NCI-H2171 treated with DMSO at 0.1 percent for 48 hours (cell line): ENCODE results near the gene CBLB.

Experiments used
- DNase-seq: peaks from one replicate; lab custom pipeline; 2025; lab: John Stamatoyannopoulos, UW

The CBLB gene

DNA sequence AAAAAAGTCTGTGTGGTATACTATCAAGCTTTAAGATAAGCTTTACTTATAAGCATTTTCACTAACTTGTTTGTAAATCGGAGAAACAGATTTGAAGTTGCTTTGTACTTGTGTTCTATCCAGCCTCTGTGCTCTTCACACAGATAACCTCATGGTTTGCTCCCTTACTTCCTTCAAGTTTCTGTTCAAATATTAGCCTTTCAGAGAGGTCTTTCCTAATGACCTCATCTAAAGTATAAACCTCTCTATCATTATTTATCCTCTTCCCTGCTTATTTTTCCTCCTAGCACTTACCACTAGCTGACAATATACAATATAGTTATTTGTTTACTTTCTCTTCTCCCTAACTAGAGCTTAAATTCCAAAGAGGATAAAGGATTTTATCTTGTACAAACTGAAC is 180.0 kb downstream of the CBLB start:
- no peak for DNase-seq

DNA sequence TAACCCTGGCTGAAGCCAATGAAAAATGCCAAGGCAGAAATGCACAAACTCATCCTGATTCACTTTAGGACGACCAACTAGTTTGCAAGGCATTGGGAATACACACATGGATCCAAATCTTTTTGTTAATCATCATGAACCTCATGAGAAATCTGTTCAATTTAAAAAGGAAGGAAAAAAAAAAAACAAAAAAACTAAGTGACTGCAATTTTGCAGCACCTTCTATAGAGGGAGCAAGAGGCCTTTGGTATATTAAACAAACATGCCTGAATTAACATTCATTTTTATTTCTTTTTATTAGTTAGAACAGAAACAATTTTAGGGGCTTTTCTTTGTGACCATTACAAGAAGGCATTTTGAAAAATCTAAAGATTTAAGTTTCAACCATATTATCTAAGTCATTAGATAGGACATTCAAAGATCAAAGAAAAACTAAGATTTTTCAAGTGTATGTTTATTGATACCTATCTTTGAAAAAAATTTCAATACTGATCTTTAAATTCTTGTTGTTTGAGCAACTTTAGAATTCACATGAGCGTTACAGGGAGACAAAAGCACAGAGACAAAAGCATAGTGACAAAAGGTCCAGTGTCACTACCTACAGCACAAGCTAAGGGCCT is 182.4 kb downstream of the CBLB start:
- peak; percentile 51 for DNase-seq

DNA sequence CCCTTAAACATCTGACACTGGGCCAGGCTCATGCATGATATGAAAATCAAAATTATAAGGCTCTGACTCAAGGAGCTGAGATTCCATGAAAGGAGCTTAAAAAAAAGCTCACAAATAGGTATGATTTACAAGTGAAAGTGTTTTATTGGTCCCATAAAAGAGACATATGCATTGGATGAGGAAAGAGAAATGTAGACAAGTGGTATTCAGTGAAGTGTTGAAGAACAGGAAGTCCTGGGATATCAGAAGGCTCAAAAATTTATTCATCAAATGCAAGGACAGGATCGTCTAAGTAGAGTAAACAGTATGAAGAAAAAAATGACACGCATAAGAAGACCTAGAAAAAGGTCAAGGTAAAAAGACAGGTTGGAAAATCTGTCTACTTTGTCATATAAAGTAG is 188.9 kb downstream of the CBLB start:
- DNase-seq = no peak

DNA sequence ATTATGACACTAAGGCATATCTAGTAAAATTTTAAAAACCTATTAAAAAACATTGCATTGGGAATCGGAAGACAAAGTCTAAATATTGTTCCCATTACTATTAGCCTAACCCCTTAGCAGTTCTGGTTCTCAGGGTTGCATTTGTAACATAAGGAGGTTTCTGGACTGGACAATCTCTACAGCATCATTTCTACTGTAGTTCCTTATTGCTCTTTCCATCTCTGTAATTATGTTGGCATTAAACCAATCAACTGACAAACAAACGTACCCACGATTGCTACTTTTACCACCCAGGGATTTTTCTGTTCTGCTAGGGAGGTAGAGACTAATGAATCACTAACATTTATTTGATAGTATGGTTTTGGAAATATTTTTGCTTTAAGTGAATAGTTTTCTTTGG is 190.8 kb downstream of the CBLB start:
- DNase-seq = no peak

- no peak for DNase-seq
Measured at GRCh38 chr3:105676621-105677300, 192.1 kb downstream of the CBLB start.

- no peak for DNase-seq
Measured at GRCh38 chr3:105674437-105675065, 194.3 kb downstream of the CBLB start.

DNA sequence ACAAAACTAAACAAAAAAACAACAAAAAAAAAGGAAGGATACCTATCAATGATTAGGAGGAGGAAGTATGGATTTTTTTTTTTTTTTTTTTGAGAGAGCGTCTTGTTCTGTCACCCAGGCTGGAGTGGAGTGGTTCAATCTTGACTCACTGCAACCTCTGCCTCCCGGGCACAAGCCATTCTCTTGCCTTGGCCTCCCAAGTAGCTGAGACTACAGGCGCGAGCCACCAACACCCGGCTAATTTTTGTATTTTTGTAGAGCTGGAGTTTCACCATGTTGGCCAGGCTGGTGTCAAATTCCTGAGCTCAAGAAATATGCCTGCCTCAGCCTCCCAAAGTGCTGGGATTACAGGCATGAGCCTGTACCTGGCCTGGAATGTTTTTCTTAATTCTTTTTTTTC is 195.8 kb downstream of the CBLB start:
- no peak for DNase-seq

- no peak for DNase-seq
Measured at GRCh38 chr3:105662306-105662705, 206.5 kb downstream of the CBLB start.

- DNase-seq = no peak
Measured at GRCh38 chr3:105661461-105661860, 207.4 kb downstream of the CBLB start.

DNA sequence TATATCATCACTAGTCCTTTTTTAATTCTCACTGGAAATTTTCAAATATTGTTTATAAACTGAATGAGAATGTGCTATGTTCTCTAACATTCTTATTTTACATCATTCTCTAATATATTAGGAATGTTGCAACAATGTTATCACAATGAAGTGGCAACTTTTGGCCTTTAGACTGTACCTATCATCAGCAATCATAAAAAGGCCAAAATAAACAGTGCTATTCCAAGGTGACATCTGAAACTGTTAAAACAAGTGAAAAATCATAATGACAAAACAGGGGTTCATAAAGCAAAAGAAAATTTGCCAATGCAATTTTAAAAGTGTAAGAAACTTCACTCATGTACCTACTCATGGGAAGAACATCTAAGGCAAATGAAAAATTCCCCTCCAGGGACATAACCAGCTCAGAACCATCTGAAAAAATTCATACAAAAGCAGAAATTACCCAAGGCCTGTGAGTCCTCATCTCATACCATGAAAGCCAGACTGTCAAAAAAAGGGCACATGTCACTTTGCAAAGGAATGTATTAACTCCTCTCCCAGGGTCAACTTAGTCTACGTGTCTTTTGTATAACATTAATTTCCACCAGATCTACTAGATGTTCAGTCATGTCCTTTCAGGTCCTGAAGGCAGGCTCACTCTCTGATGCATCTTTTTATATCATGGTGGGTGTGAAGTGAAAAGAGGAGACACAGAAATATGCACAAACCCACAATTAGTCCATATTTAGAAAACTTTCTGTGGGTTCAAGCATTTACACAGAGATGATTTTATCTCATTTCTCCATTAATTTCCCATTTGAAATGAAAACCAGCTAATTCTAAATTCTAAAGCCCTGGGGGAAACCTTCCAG is 211.9 kb downstream of the CBLB start:
- DNase-seq = no peak

GRCh38 chr3:105653868-105654267 is 214.9 kb downstream of the CBLB start:
- DNase-seq = no peak

- DNase-seq = no peak
Measured at GRCh38 chr3:105653166-105653565, 215.6 kb downstream of the CBLB start.

DNA sequence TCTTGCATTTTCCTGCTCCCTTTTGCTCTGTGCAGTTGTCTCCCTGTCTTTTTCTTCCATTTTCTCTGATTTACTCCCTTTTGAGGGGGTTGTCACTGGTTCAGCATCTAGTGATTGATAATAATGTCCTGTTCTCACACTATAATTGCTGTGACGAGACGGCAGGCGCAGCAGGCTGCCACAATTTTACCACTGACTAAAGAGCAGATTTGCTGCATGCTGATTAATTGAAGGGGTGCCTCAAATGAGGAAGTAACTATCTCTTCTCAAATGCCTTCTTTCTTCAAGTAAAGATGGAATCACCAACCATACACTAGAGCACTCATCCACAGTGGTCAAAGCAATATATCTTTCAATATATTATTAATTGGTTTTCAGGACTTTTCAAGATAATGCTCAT is 219.3 kb downstream of the CBLB start:
- DNase-seq = no peak

DNA sequence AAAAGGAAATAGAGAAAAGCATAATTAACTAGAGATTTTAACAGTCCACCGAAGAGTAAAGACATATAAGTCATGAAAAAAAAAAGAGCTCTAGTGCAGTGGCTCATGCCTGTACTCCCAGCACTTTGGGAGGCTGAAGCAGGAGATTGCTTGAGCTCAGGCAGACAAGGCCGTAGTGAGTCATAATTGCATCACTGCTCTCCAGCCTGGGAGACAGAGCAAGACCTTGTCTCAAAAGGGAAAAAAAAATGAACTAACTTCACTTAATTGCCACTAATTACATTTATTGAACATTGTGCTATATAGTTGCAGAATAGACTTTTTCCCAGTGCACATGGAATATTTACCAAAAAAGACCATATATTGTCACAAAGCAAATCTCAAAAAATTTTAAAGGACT is 221.8 kb downstream of the CBLB start:
- no peak for DNase-seq

- DNase-seq = no peak
Measured at GRCh38 chr3:105639131-105639530, 229.7 kb downstream of the CBLB start.

DNA sequence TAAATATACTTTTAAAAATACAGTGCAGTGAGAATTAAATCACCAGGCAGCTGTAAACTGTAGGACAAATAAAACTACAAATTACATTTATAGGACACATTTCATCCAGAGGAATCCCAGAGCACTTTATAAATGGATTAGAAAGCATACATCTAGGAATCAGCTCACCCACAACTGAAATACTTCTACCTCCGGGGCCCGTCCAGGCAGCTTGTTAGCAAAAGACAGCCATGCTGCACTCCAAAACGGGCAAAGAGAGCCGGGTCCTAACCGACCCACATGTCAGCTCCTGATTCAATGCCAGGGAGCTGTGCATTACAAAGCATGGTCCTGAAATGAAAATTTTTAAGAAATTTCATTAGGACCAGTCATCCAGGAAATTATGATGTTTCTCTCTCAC is 234.1 kb downstream of the CBLB start:
- DNase-seq = no peak

DNA sequence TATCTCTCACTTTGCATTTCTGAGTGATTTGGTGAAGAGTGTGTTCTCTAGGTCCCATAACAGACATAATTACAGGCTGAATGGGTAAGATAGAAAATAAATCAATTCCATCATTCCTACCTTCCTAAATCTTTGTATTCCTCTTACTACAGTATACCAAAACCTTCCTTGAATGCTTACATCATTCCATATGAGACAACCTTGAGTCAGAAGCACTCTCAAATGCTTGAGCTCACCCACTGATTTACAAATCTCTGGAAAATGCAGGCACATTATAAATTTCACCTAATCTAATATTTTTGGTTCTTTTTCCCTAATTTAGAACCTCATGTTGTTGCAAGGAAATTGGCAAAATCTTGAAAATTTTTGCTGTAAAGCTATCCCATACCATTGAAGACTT is 239.1 kb downstream of the CBLB start:
- DNase-seq = no peak

GRCh38 chr3:105626739-105627138 is 242.1 kb downstream of the CBLB start:
- no peak for DNase-seq

- no peak for DNase-seq
Measured at GRCh38 chr3:105622169-105622568, 246.6 kb downstream of the CBLB start.

DNA sequence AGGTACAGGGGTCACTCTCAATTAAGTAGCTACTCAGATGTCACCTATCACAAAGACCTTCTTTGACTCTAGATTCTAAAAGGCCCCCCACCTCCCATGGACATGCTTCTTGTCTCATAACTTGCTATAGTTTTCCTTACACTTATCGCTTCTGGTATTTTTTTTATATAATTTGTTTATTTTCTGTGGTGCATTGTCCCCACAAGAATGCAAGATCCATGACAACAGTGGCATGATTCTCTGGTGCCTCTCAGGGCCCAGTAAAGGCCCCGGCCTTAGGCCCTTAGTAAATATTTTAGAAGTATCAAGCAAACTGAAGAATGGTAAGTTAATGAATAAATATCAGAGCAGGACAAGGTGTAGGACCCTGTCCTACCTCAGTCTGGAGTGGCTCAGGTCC is 248.6 kb downstream of the CBLB start:
- DNase-seq = no peak

DNA sequence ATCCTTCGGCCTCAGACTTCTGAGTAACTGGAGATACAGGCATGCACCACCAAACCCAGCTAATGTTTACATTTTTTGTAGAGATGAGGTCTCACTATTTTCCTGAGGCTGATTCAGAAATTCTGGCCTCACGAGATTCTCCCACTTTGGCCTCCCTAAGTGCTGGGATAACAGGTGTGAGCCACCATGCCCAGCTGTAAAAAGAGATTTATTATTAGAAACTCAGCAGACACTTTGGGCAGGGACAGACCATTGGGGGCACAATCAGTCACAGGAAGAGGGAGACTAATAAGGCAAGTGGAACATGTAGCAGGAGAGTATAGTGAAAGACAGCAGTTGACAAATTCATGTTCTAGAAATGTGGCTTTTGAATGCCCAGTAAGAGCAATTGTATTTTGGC is 249.2 kb downstream of the CBLB start:
- no peak for DNase-seq

- DNase-seq = no peak
Measured at GRCh38 chr3:105618556-105618955, 250.3 kb downstream of the CBLB start.
